Right lobe of liver (tissue), 4 donors: ENCODE measurements around the gene BMP2K.
"Not testable (repeated sequence)": the region's sequence is repeated elsewhere in the genome, so short reads cannot be mapped to it uniquely, and the experiment has no call there.

ENCODE experiments used
- POLR2A ChIP-seq: fragments of 450-650 bp; IDR thresholded peaks from one replicate; pipeline ENCODE4 v1.6.1; 2017; ENCODE audit warnings: antibody characterized with exemption, mild to moderate bottlenecking
- TF ChIP-seq, protein P1 (sequence below), 4 donors: fragments of 200-600 bp in 3 of 4; fragments of 450-650 bp in 1 of 4; IDR thresholded peaks; one replicate each; pipeline versions ENCODE4 v1.5.1 to v1.8.0; 2016 to 2022; ENCODE audit warnings: antibody characterized with exemption in 4 of 4, mild to moderate bottlenecking in 2 of 4
- donor health status: DM: no; HTN: no; CAD: no.
- donor health status: DM: no; HTN: no; CAD: no.
- donor health status: DM: no; HTN: yes; CAD: no.

GRCh38 chr4:78840286-78840685 lies 64.1 kb downstream of the BMP2K start:
- TF ChIP-seq, protein P1, sequence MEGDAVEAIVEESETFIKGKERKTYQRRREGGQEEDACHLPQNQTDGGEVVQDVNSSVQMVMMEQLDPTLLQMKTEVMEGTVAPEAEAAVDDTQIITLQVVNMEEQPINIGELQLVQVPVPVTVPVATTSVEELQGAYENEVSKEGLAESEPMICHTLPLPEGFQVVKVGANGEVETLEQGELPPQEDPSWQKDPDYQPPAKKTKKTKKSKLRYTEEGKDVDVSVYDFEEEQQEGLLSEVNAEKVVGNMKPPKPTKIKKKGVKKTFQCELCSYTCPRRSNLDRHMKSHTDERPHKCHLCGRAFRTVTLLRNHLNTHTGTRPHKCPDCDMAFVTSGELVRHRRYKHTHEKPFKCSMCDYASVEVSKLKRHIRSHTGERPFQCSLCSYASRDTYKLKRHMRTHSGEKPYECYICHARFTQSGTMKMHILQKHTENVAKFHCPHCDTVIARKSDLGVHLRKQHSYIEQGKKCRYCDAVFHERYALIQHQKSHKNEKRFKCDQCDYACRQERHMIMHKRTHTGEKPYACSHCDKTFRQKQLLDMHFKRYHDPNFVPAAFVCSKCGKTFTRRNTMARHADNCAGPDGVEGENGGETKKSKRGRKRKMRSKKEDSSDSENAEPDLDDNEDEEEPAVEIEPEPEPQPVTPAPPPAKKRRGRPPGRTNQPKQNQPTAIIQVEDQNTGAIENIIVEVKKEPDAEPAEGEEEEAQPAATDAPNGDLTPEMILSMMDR (IDR thresholded peaks at IDR 0.05): not testable (repeated sequence)
- not testable (repeated sequence) for TF ChIP-seq POLR2A
